Measurements from ENCODE around the gene TMEM72. TPM values are rescaled to one million over a fixed set of nuclear protein-coding genes. Genes with fewer than 3 reads are reported as not detected.
A peak's percentile ranks its signal among the peaks of the same experiment; 100 is the strongest.

The TMEM72 gene
- total RNA-seq, 4 donors from 2014 or later, result 0.35 TPM; not detected in 3

- ATAC-seq, result no peak
- Histone ChIP-seq H3K36me3 (peaks cover 0 to 56% of the 10 kb centered on the region in 2 donors), H3K9me3 (no peaks in the 10 kb centered on the region), H3K27me3 (no peaks in the 10 kb centered on the region), H3K4me1 (peaks cover 0 to 100% (median 62%) of the 10 kb centered on the region in 3 donors), H3K4me3 (no peak overlapping the region), H3K27ac (peak overlapping the region; percentile 8 to 94 (median 92))
- WGBS, 2 donors (ENCODE audit: low coverage in 1 of 2), result 57 to 78% methylated on average over 1 to 6 of the region's 14 CpGs
- TF ChIP-seq, protein P1, sequence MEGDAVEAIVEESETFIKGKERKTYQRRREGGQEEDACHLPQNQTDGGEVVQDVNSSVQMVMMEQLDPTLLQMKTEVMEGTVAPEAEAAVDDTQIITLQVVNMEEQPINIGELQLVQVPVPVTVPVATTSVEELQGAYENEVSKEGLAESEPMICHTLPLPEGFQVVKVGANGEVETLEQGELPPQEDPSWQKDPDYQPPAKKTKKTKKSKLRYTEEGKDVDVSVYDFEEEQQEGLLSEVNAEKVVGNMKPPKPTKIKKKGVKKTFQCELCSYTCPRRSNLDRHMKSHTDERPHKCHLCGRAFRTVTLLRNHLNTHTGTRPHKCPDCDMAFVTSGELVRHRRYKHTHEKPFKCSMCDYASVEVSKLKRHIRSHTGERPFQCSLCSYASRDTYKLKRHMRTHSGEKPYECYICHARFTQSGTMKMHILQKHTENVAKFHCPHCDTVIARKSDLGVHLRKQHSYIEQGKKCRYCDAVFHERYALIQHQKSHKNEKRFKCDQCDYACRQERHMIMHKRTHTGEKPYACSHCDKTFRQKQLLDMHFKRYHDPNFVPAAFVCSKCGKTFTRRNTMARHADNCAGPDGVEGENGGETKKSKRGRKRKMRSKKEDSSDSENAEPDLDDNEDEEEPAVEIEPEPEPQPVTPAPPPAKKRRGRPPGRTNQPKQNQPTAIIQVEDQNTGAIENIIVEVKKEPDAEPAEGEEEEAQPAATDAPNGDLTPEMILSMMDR (IDR thresholded peaks at IDR 0.05), result no peak
- TF ChIP-seq POLR2AphosphoS5 (IDR thresholded peaks at IDR 0.05), result no peak
- TF ChIP-seq EP300 (IDR thresholded peaks at IDR 0.05), result no peak
- TF ChIP-seq POLR2A (IDR thresholded peaks at IDR 0.05), result no peak
Measured at GRCh38 chr10:44980309-44981171, 69.4 kb downstream of the TMEM72 start.

GRCh38 chr10:44981172-44982113 lies 70.3 kb downstream of the TMEM72 start:
- ATAC-seq, result peak; percentile 20
- Histone ChIP-seq H3K4me3 (peak overlapping the region in 1 of 2 donors; percentile 1), H3K36me3 (peaks cover 0 to 52% of the 10 kb centered on the region in 2 donors)

GRCh38 chr10:44982114-44982460 lies 71.0 kb downstream of the TMEM72 start:
- Histone ChIP-seq H3K27me3 (no peaks in the 10 kb centered on the region), H3K36me3 (peaks cover 0 to 50% of the 10 kb centered on the region in 2 donors), H3K4me1 (peaks cover 0 to 96% (median 68%) of the 10 kb centered on the region in 3 donors), H3K4me3 (peak overlapping the region in 1 of 2 donors; percentile 1), H3K9me3 (no peaks in the 10 kb centered on the region), H3K27ac (peak overlapping the region in 3 of 4 donors; percentile 90 to 94 (median 93))
- ATAC-seq, result no peak
- TF ChIP-seq POLR2A (IDR thresholded peaks at IDR 0.05) (no peak), POLR2AphosphoS5 (IDR thresholded peaks at IDR 0.05) (peak; percentile 39)
- no CpG with 5 or more reads among the region's 9 CpGs for WGBS, 2 donors (ENCODE audit: low coverage in 1 of 2)

More at GRCh38 chr10:44981172-44982113, 70.3 kb downstream of the TMEM72 start:
- Histone ChIP-seq H3K9me3 (no peaks in the 10 kb centered on the region), H3K27ac (peak overlapping the region; percentile 8 to 94 (median 92)), H3K4me1 (peaks cover 0 to 100% (median 65%) of the 10 kb centered on the region in 3 donors), H3K27me3 (no peaks in the 10 kb centered on the region)
- TF ChIP-seq POLR2AphosphoS5 (IDR thresholded peaks at IDR 0.05), result peak; percentile 80
- TF ChIP-seq POLR2A (IDR thresholded peaks at IDR 0.05), result no peak
- WGBS, 2 donors (ENCODE audit: low coverage in 1 of 2), result 52 to 54% methylated on average over 8 to 10 of the region's 11 CpGs

DNA sequence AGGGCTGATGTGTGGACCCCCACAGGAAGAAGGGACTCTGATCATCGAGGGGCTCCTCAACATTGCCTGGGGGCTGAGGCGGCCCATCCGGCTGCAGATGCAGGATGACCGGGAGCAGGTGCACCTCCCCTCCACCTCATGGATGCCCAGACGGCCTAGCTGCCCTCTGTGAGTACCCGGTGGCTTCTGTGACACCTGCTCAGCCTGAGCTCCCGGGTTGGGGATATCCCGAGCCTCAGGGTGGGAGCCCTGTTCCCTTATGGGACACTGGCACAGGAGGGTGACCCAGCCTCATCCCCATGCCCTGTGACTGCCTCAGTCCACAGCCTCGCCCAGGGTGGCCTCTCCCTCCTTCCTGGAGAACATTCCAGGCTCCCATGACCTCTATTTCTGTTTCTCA lies 71.4 kb downstream of the TMEM72 start:
- Histone ChIP-seq H3K27ac (peak overlapping the region in 3 of 4 donors; percentile 90 to 94 (median 93)), H3K4me3 (no peak overlapping the region), H3K4me1 (peaks cover 0 to 91% (median 70%) of the 10 kb centered on the region in 3 donors), H3K9me3 (no peaks in the 10 kb centered on the region), H3K27me3 (no peaks in the 10 kb centered on the region), H3K36me3 (peaks cover 0 to 50% of the 10 kb centered on the region in 2 donors)
- ATAC-seq, result no peak
- TF ChIP-seq EP300 (IDR thresholded peaks at IDR 0.05), result no peak
- TF ChIP-seq, protein P1 (IDR thresholded peaks at IDR 0.05), result no peak
- TF ChIP-seq POLR2AphosphoS5 (IDR thresholded peaks at IDR 0.05), result no peak
- no peak for TF ChIP-seq POLR2A (IDR thresholded peaks at IDR 0.05)
- 42% methylated on average over 3 of the region's 9 CpGs; no CpG with 5 or more reads in 1 of the 2 donors for WGBS, 2 donors (ENCODE audit: low coverage in 1 of 2)

DNA sequence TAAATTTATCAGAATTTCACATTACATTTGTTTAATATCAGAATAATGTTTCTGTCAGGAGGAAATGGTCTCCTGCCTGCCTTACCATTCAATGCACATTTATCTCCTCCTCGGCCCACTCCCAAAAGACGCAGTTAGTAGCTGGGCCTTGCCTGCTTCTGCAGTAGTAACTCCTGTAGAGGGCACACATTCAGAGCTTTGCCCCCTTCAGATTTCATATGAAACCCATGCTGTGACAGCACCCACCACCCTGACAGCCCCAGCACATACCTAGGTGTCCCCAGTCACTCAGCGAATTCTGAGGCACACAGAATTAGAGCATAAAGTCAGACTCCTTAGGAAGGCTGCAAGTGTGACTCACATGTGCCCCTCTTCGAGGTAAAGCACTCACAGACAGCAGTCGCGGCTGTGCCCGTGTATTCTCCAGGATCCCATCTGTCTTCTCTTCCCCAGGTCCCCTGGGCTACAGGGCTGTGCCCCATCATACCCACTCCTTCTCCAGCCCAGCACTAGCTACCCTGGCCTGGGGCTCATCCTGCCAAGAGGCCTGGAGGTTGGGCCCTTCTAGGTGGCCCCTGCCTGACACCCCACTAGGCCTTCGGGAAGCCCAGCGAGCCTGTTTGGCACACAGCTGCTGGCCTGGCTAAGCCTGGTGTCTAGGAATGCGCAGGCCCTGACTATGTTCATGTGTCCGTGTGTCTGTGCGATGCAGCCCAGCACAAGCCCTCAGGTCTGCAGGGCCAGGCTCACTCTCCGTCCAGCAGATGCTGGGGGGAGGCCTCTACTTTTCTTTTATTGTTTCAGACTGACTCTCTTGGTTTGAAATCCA lies 72.1 kb downstream of the TMEM72 start:
- H3K4me3 ChIP-seq, result no peak overlapping the region
- 84 to 94% methylated on average over 3 to 6 of the region's 13 CpGs for WGBS, 2 donors (ENCODE audit: low coverage in 1 of 2)
- H3K27me3 ChIP-seq, result no peaks in the 10 kb centered on the region
- no peak for ATAC-seq
- H3K36me3 ChIP-seq, result peaks cover 0 to 52% of the 10 kb centered on the region in 2 donors
- no peak for TF ChIP-seq EP300 (IDR thresholded peaks at IDR 0.05)
- no peak for TF ChIP-seq POLR2A (IDR thresholded peaks at IDR 0.05)
- H3K27ac ChIP-seq, result peak overlapping the region in 3 of 4 donors; percentile 42 to 93 (median 90)
- peaks cover 0 to 84% (median 66%) of the 10 kb centered on the region in 3 donors for H3K4me1 ChIP-seq
- no peaks in the 10 kb centered on the region for H3K9me3 ChIP-seq
